Stimulated activated CD4-positive, alpha-beta T cell treated with anti-CD3 and anti-CD28 coated beads, Interleukin-12 subunit alpha, Interleukin-12 subunit beta, amount 100 ng/mL, for 24 hours (primary cell): Measurements from ENCODE around the gene APBB3.
"Not testable (repeated sequence)": the region's sequence is repeated elsewhere in the genome, so short reads cannot be mapped to it uniquely, and the experiment has no call there.

Experiments used
- DNase-seq, 2 experiments: peaks; one replicate each; pipeline ENCODE4 v3.0.0-alpha.2; 2020; ENCODE audit warnings: low read depth in 2 of 2

APBB3 gene

GRCh38 chr5:140564196-140565023, at the start of gene APBB3, which contains the start of gene SLC35A4:
APBB3 (minus strand) TSS chr5:140564598; CDS start chr5:140564245, 353 bp downstream.
SLC35A4 (plus strand) TSS chr5:140564828; CDS start chr5:140567170, 2,342 bp downstream.
- peak; percentile 92 to 93 for DNase-seq

- DNase-seq: no peak
Measured at GRCh38 chr5:140611020-140611521, 46.7 kb upstream of the APBB3 start.

GRCh38 chr5:140609126-140609525, 44.7 kb upstream of the APBB3 start:
- no peak for DNase-seq

- no peak for DNase-seq
Measured at GRCh38 chr5:140608722-140609121, 44.3 kb upstream of the APBB3 start.

- DNase-seq: no peak
Measured at GRCh38 chr5:140607031-140607430, 42.6 kb upstream of the APBB3 start.

- no peak for DNase-seq
Measured at GRCh38 chr5:140605879-140606278, 41.5 kb upstream of the APBB3 start.

- no peak for DNase-seq
Measured at GRCh38 chr5:140603734-140604133, 39.3 kb upstream of the APBB3 start.

- not testable (repeated sequence) for DNase-seq
Measured at GRCh38 chr5:140603446-140603698, 39.0 kb upstream of the APBB3 start.

GRCh38 chr5:140602147-140602546, 37.7 kb upstream of the APBB3 start:
- no peak for DNase-seq

GRCh38 chr5:140600096-140600495, 35.7 kb upstream of the APBB3 start:
- no peak for DNase-seq

GRCh38 chr5:140598836-140599235, 34.4 kb upstream of the APBB3 start:
- DNase-seq: no peak

- DNase-seq: no peak
Measured at GRCh38 chr5:140596321-140596741, 31.9 kb upstream of the APBB3 start.

GRCh38 chr5:140595538-140596300, 31.3 kb upstream of the APBB3 start:
- no peak for DNase-seq

GRCh38 chr5:140594169-140594568, 29.8 kb upstream of the APBB3 start:
- DNase-seq: no peak

- DNase-seq: not testable (repeated sequence)
Measured at GRCh38 chr5:140593070-140593469, 28.7 kb upstream of the APBB3 start.

GRCh38 chr5:140591747-140592372, 27.5 kb upstream of the APBB3 start:
- DNase-seq: no peak

- no peak for DNase-seq
Measured at GRCh38 chr5:140590861-140591260, 26.5 kb upstream of the APBB3 start.

- no peak for DNase-seq
Measured at GRCh38 chr5:140588311-140589070, 24.1 kb upstream of the APBB3 start.

- no peak for DNase-seq
Measured at GRCh38 chr5:140587495-140587894, 23.1 kb upstream of the APBB3 start.

GRCh38 chr5:140579188-140579747, 14.9 kb upstream of the APBB3 start:
- DNase-seq: not testable (repeated sequence)

GRCh38 chr5:140576776-140577201, 12.4 kb upstream of the APBB3 start:
- DNase-seq: no peak
